Endothelial cell of umbilical vein (primary cell): Measurements from ENCODE around the gene CD207. TPM values are rescaled to one million over a fixed set of nuclear protein-coding genes. Genes with fewer than 3 reads are reported as not detected.

Experiments used
- BruUV-seq: library from RNA; stranded (reverse); fragments of 400-500 nt; replicated peaks from 2 replicates; lab custom pipeline; 2021; lab: Mats Ljungman, UMichigan
- CTCF ChIA-PET: fragments of 300-600, 350-600 bp; sonication (Branson Sonifier 250); formaldehyde crosslinking; loops from one replicate; lab custom pipeline; 2021; ENCODE audit warnings: antibody characterized with exemption, inconsistent platforms; lab: Charles Lee
- POLR2A ChIA-PET: fragments of 300-600, 350-600 bp; sonication (Branson Sonifier 250); formaldehyde crosslinking; loops from one replicate; lab custom pipeline; 2021; ENCODE audit warnings: antibody characterized with exemption, inconsistent platforms; lab: Charles Lee
- DNase-seq: peaks from one replicate; pipeline ENCODE4 v3.0.0-alpha.2; 2011; ENCODE audit warnings: low read depth, low spot score
- FAIRE-seq: peaks from 2 replicates; lab custom pipeline; 2011; peaks lifted over from hg19 to GRCh38; lab: Jason Lieb, UNC
- H2AFZ ChIP-seq: 2 replicates; pipeline ENCODE4 v1.6.0; 2012; ENCODE audit warnings: low read depth, low read length, control low read depth, inconsistent platforms
- H3K27ac ChIP-seq: 2 replicates; pipeline ENCODE4 v1.5.1; 2011; ENCODE audit warnings: low read depth, mild to moderate bottlenecking, control low read depth, low read length, moderate library complexity; ENCODE audit not compliant: insufficient read depth
- H3K27me3 ChIP-seq, 2 experiments: 2 replicates each; pipeline versions ENCODE4 v1.6.0 to v1.6.1; 2011; ENCODE audit warnings: low read length in 2 of 2, mixed read lengths in 1 of 2; ENCODE audit not compliant: control insufficient read depth in 2 of 2, insufficient read depth in 2 of 2
- H3K36me3 ChIP-seq, 2 experiments: 2 replicates in 1 of 2; 3 replicates in 1 of 2; pipeline ENCODE4 v1.5.1; 2011; ENCODE audit warnings: low read length in 2 of 2, mild to moderate bottlenecking in 1 of 2, moderate library complexity in 1 of 2; ENCODE audit not compliant: control insufficient read depth in 2 of 2, insufficient read depth in 2 of 2; ENCODE audit errors: extremely low read depth in 1 of 2
- H3K4me1 ChIP-seq: 3 replicates; pipeline ENCODE4 v1.5.1; 2011; ENCODE audit warnings: mild to moderate bottlenecking, low read length; ENCODE audit not compliant: control insufficient read depth, insufficient read depth; ENCODE audit errors: extremely low read depth
- H3K4me2 ChIP-seq: 2 replicates; pipeline ENCODE4 v1.6.1; 2011; ENCODE audit warnings: low read length, control low read depth, mixed read lengths; ENCODE audit not compliant: insufficient read depth
- H3K4me3 ChIP-seq, 3 experiments: fragments of 200-600 bp in 1 of 3; sonication (generic), shearing (Covaris generic) in 1 of 3; replicated peaks in 1 of 3; 2 replicates each; pipeline ENCODE4 v1.5.1; 2011 to 2016; ENCODE audit warnings: control low read depth in 3 of 3, low read length in 3 of 3, mild to moderate bottlenecking in 2 of 3, inconsistent platforms in 1 of 3, low read depth in 1 of 3, moderate library complexity in 1 of 3; ENCODE audit not compliant: insufficient read depth in 1 of 3
- H3K79me2 ChIP-seq: 2 replicates; pipeline ENCODE4 v1.6.0; 2012; ENCODE audit warnings: low read length, inconsistent platforms; ENCODE audit not compliant: control insufficient read depth, insufficient read depth
- H3K9ac ChIP-seq: replicated peaks from 2 replicates; pipeline ENCODE3; 2011; ENCODE audit warnings: low read length, control low read depth; ENCODE audit not compliant: insufficient read depth; ENCODE audit errors: extremely low read depth
- H3K9me1 ChIP-seq: replicated peaks from 3 replicates; pipeline ENCODE4 v1.6.0; 2011; ENCODE audit warnings: mild to moderate bottlenecking, low read length; ENCODE audit not compliant: control insufficient read depth, insufficient read depth; ENCODE audit errors: extremely low read depth
- H3K9me3 ChIP-seq: replicated peaks from 2 replicates; pipeline ENCODE4 v1.5.1; 2012; ENCODE audit warnings: low read length, inconsistent platforms; ENCODE audit not compliant: control insufficient read depth, insufficient read depth
- H4K20me1 ChIP-seq: replicated peaks from 2 replicates; pipeline ENCODE3; 2011; ENCODE audit warnings: mild to moderate bottlenecking, low read length; ENCODE audit not compliant: control insufficient read depth, insufficient read depth; ENCODE audit errors: extremely low read depth
- CTCF ChIP-seq, 2 donors: IDR thresholded peaks; 1 replicate in 1 of 2; 2 replicates in 1 of 2; pipeline ENCODE4 v1.5.1; 2011; ENCODE audit warnings: low read length in 2 of 2, mild to moderate bottlenecking in 2 of 2, moderate library complexity in 2 of 2, control low read depth in 1 of 2, inconsistent platforms in 1 of 2, low read depth in 1 of 2; ENCODE audit not compliant: insufficient read depth in 1 of 2; ENCODE audit errors: extremely low read depth in 1 of 2
- EZH2 ChIP-seq: IDR thresholded peaks from 2 replicates; pipeline ENCODE4 v1.6.1; 2012; ENCODE audit warnings: borderline replicate concordance, low read depth, mild to moderate bottlenecking, moderate library complexity, low read length, inconsistent platforms; ENCODE audit not compliant: severe bottlenecking
- FOS ChIP-seq: IDR thresholded peaks from 2 replicates; pipeline ENCODE4 v1.6.1; 2011; ENCODE audit warnings: mild to moderate bottlenecking, low read length, moderate library complexity, borderline replicate concordance; ENCODE audit not compliant: insufficient read depth
- GATA2 ChIP-seq: IDR thresholded peaks from 2 replicates; pipeline ENCODE4 v1.7.0; 2011; ENCODE audit warnings: low read depth, mild to moderate bottlenecking, moderate library complexity, mixed read lengths, low read length; ENCODE audit not compliant: insufficient read length, insufficient read depth
- JUN ChIP-seq: IDR thresholded peaks from 2 replicates; pipeline ENCODE4 v1.6.1; 2011; ENCODE audit warnings: borderline replicate concordance, low read depth; ENCODE audit not compliant: insufficient read length, insufficient read depth
- MAX ChIP-seq: IDR thresholded peaks from 2 replicates; pipeline ENCODE4 v1.6.1; 2011; ENCODE audit not compliant: insufficient read depth, insufficient read length
- MYC ChIP-seq: IDR thresholded peaks from one replicate; pipeline ENCODE4 v1.6.1; 2011; ENCODE audit warnings: mild to moderate bottlenecking, low read depth, low read length
- POLR2A ChIP-seq: IDR thresholded peaks from 2 replicates; pipeline ENCODE4 v1.6.1; 2012; ENCODE audit warnings: low read depth, mild to moderate bottlenecking, control low read depth, low read length
- POLR2AphosphoS5 ChIP-seq: IDR thresholded peaks from 2 replicates; pipeline ENCODE4 v1.6.1; 2012; ENCODE audit warnings: low read depth, mild to moderate bottlenecking, control low read depth, low read length, moderate library complexity; ENCODE audit not compliant: insufficient read depth
- dilution Hi-C: fragments of 300-500 bp; cut with MboI; formaldehyde crosslinking; loops from one replicate; pipeline ENCODE4 v1.15.0; 2019; ENCODE audit warnings: low sequenced_read_pairs; ENCODE audit not compliant: extremely low pct_ligation_motif_present
- intact Hi-C: fragments of 100-400 bp; cut with micrococcal nuclease; formaldehyde crosslinking; loops from one replicate; pipeline ENCODE4 v1.10.0; 2022
- polyA plus RNA-seq, 4 experiments: library from polyadenylated mRNA; depleted of rRNA in 3 of 4; stranded (reverse) in 3 of 4; unstranded in 1 of 4; fragments of >200 nt; gene quantifications; 2 replicates each; pipeline versions ENCODE4 v1.2.1 to v1.2.3, GENCODE V29; 2011 to 2012; ENCODE audit warnings: missing spikeins in 1 of 4
- total RNA-seq: library from RNA; stranded (reverse); gene quantifications from 2 replicates; pipeline ENCODE4 v1.2.3, GENCODE V29; 2021

CD207 gene
- total and polyA plus RNA-seq, 2 donors (not counting 3 experiments of a cell fraction or from before 2014, with no cell fraction given) = not detected

- H3K9me1 ChIP-seq = no peaks in the 10 kb centered on the region
- no peak overlapping the region for H3K9ac ChIP-seq
- POLR2A ChIA-PET = no interaction called here
- no peak overlapping the region for H3K4me3 ChIP-seq
- FAIRE-seq = no peak
- no peak for TF ChIP-seq EZH2
- TF ChIP-seq CTCF (IDR thresholded peaks at IDR 0.05; ENCODE audit: extremely low read depth in 1 of 2, insufficient read depth in 1 of 2, low read depth in 1 of 2, low read length in 2 of 2) = no peak
- TF ChIP-seq POLR2A = no peak
- TF ChIP-seq JUN = no peak
- no peak for TF ChIP-seq FOS
- H3K9me3 ChIP-seq = no peaks in the 10 kb centered on the region
- H4K20me1 ChIP-seq = no peaks in the 10 kb centered on the region
- no peaks in the 10 kb centered on the region for H3K36me3 ChIP-seq
- H2AFZ ChIP-seq = no peak overlapping the region
- no peak overlapping the region for H3K27ac ChIP-seq
- BruUV-seq = no TSS peak
- CTCF ChIA-PET = interaction anchor here (1.1 kb wide), 1 partner anchor 65 kb away, joined by 6 read pairs; the partner anchor contains the start of gene FIGLA
- dilution Hi-C loops (no loop called here), intact Hi-C loops (no loop called here)
- H3K79me2 ChIP-seq = no peaks in the 10 kb centered on the region
- peaks cover 16 to 29% of the 10 kb centered on the region in 2 experiments for H3K27me3 ChIP-seq
- DNase-seq = no peak
- H3K4me2 ChIP-seq = no peak overlapping the region
- H3K4me1 ChIP-seq = no peaks in the 10 kb centered on the region
These were observed 18.8 kb upstream of the CD207 start for GRCh38 chr2:70854411-70854810.

- H3K27ac ChIP-seq = no peak overlapping the region
These were observed 17.2 kb upstream of the CD207 start for GRCh38 chr2:70852824-70853223.

More at GRCh38 chr2:70852824-70853223, 17.2 kb upstream of the CD207 start:
- Histone ChIP-seq H3K27me3 (peaks cover 11 to 19% of the 10 kb centered on the region in 2 experiments), H2AFZ (no peak overlapping the region), H3K36me3 (no peaks in the 10 kb centered on the region), H3K4me3 (no peak overlapping the region), H4K20me1 (no peaks in the 10 kb centered on the region), H3K9ac (no peak overlapping the region), H3K9me3 (no peaks in the 10 kb centered on the region), H3K4me2 (no peak overlapping the region), H3K9me1 (no peaks in the 10 kb centered on the region), H3K79me2 (no peaks in the 10 kb centered on the region), H3K4me1 (no peaks in the 10 kb centered on the region)
- TF ChIP-seq POLR2A (no peak), JUN (no peak), FOS (no peak), EZH2 (no peak), GATA2 (no peak), CTCF (IDR thresholded peaks at IDR 0.05; ENCODE audit: extremely low read depth in 1 of 2, insufficient read depth in 1 of 2, low read depth in 1 of 2, low read length in 2 of 2) (no peak), MYC (no peak), MAX (no peak), POLR2AphosphoS5 (no peak)
- dilution Hi-C loops (no loop called here), intact Hi-C loops (no loop called here)
- ChIA-PET CTCF (interaction anchor here (1.1 to 1.7 kb wide), 6 partner anchors 8 to 148 kb away, joined by 3 to 7 read pairs (median 4); no protein-coding TSS in a partner anchor), POLR2A (no interaction called here)
- DNase-seq (no peak), FAIRE-seq (no peak)
- BruUV-seq = no TSS peak
